BLaER1 (cell line): Measurements from ENCODE around the gene VAMP5.

Source experiments
- H3K27ac ChIP-seq: shearing (Covaris generic); formaldehyde crosslinking; 2 replicates; pipeline ENCODE4 v1.8.1; 2022
- H3K27me3 ChIP-seq: shearing (Covaris generic); formaldehyde crosslinking; 2 replicates; pipeline ENCODE4 v1.8.1; 2022
- H3K36me3 ChIP-seq: shearing (Covaris generic); formaldehyde crosslinking; 2 replicates; pipeline ENCODE4 v1.8.1; 2022
- H3K4me1 ChIP-seq: shearing (Covaris generic); formaldehyde crosslinking; 2 replicates; pipeline ENCODE4 v1.8.1; 2022
- H3K4me2 ChIP-seq: shearing (Covaris generic); formaldehyde crosslinking; 2 replicates; pipeline ENCODE4 v1.8.1; 2022
- H3K4me3 ChIP-seq: shearing (Covaris generic); formaldehyde crosslinking; 2 replicates; pipeline ENCODE4 v1.8.1; 2022
- H3K9ac ChIP-seq: shearing (Covaris generic); formaldehyde crosslinking; 2 replicates; pipeline ENCODE4 v1.8.1; 2022
- H3K9me3 ChIP-seq: shearing (Covaris generic); formaldehyde crosslinking; 2 replicates; pipeline ENCODE4 v1.8.1; 2022
- H4K20me1 ChIP-seq: shearing (Covaris generic); formaldehyde crosslinking; 2 replicates; pipeline ENCODE4 v1.8.1; 2022
- Cebpa-rat ChIP-seq: shearing (Covaris generic); IDR thresholded peaks from 2 replicates; pipeline ENCODE4 v1.8.1; 2022

VAMP5 gene

DNA sequence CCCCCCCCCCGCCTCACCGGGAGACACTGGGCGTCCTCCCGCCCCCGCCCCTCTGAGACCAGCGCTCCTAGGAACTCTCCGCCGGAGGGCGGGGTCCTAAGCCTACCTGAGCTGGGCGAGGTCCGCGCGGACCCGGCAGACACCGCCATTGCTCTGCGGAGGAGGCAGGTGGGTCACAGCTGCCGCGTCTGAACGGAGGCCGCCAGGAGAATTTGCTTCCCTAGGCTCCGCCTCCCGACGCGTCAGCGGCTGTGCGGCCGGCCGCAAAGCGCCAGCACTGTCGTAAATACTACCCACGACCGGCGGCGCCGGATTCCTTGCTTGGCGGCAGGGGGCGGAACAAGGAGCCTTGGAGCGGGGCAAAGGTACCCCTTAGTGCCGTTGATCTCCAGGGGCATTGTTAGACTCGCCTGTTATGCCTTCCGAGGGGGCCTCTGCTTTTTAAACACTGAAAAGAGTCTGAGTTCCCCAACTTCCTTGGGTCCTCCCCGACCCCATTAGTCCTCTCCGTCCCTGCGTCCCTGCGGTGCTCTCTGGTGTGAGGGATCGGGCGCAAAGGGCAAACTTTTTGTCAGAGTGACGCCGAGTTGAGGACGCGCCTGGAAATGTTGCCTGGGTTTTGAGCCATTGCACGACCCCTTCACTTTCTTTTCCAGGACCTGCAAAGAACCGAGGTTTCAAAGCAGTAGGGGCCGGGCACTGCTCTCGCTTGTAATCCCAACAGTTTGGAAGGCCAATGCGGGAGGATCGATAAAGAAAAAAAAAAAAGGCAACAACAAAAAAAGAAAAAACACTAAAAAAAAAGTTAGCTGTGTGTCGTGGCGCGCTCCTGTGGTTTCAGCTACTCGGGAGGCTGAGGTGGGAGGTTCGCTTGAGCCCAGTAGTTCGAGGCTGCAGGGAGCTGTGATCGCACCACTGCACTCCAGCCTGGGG is 22.7 kb upstream of the VAMP5 start, which contains the start of gene GGCX:
Gene GGCX (minus strand): TSS at position 214 of the 933 bp plus-strand sequence. CDS start 65 bp downstream, at position 149.
- Histone ChIP-seq H4K20me1 (peaks cover 37% of the 10 kb centered on the region; the same call in 1 of the 2 replicates), H3K36me3 (peaks cover 33% of the 10 kb centered on the region), H3K9ac (peak within 1 kb of the TSS; percentile 88), H3K9me3 (no peaks in the 10 kb centered on the region), H3K27me3 (no peaks in the 10 kb centered on the region), H3K4me3 (peak within 1 kb of the TSS; percentile 71), H3K4me2 (peak within 1 kb of the TSS; percentile 98), H3K27ac (peak within 1 kb of the TSS; percentile 87), H3K4me1 (peaks cover 38% of the 10 kb centered on the region)
- no peak for TF ChIP-seq Cebpa-rat

DNA sequence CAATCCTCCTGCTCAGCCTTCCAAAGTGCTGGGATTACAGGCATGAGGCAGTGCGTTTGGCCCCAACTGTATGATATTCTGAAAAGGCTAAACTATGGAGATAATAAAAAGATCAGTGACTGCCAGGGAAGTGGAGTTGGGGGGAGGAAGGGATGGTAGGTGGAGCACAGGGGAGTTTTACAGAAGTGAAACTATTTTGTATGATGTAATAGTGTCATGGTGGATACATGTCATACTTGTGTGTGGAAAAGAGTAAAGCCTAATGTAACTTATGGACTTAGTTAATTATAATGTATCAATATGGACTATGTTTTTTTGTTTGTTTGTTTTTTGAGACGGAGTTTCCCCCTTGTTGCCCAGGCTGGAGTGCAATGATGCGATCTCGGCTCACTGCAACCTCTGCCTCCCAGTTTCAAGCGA is 20.1 kb upstream of the VAMP5 start:
- H3K4me2 ChIP-seq, result peak overlapping the region; percentile 50
- no peaks in the 10 kb centered on the region for H3K9me3 ChIP-seq
- peaks cover 8% of the 10 kb centered on the region for H3K36me3 ChIP-seq
- no peaks in the 10 kb centered on the region for H3K27me3 ChIP-seq
- H3K4me1 ChIP-seq, result peaks cover 36% of the 10 kb centered on the region
- H3K9ac ChIP-seq, result no peak overlapping the region
- peaks cover 12% of the 10 kb centered on the region; the same call in 1 of the 2 replicates for H4K20me1 ChIP-seq
- 0 out of 2 replicates have a peak, but pooled peaks have one; percentile 27 for TF ChIP-seq Cebpa-rat
- H3K27ac ChIP-seq, result peak overlapping the region; percentile 35; the same call in 1 of the 2 replicates
- H3K4me3 ChIP-seq, result no peak overlapping the region

DNA sequence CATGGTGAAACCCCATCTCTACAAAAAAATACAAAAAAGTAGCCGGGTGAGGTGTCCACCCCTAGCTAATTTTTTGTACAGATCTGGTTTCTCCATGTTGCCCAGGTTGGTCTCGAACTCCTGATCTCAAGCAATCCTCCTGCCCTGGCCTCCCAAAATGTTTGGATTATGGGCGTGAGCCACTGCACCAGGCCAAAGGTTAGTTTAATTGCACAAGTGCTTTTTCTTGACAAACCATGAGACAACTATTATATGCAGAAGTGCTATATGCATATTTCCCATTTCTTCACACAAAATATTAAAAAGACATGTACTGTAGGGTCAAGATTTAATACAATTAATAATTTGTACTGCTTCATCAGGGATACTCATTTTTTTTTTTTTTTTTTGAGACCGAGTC is 18.0 kb upstream of the VAMP5 start:
- Histone ChIP-seq H3K4me1 (peaks cover 19% of the 10 kb centered on the region), H3K27ac (no peak overlapping the region), H3K4me2 (no peak overlapping the region), H3K9ac (no peak overlapping the region), H4K20me1 (no peaks in the 10 kb centered on the region), H3K36me3 (no peaks in the 10 kb centered on the region), H3K27me3 (no peaks in the 10 kb centered on the region), H3K9me3 (no peaks in the 10 kb centered on the region), H3K4me3 (no peak overlapping the region)
- no peak for TF ChIP-seq Cebpa-rat

DNA sequence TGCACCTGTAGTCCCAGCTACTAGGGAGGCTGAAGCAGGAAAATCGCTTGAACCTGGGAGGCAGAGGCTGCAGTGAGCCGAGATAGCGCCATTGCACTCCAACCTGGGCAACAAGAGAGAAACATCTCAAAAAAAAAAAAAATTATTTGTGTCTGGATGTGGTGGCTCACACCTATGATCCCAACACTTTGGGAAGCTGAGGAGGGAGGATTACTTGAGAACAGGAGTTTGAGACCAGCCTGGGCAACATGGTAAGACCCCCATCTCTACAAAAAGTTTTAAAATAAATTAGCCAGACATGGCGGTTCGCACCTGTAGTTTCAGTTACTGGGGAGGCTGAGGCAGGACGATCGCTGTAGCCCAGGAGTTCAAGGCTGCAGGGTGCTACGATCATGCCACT is 8.5 kb upstream of the VAMP5 start:
- H3K4me3 ChIP-seq, result no peak overlapping the region
- H3K9me3 ChIP-seq, result no peaks in the 10 kb centered on the region
- no peaks in the 10 kb centered on the region for H3K36me3 ChIP-seq
- no peaks in the 10 kb centered on the region for H3K27me3 ChIP-seq
- H3K27ac ChIP-seq, result no peak overlapping the region
- no peak overlapping the region for H3K9ac ChIP-seq
- H3K4me1 ChIP-seq, result peaks cover 49% of the 10 kb centered on the region
- H3K4me2 ChIP-seq, result no peak overlapping the region
- no peaks in the 10 kb centered on the region for H4K20me1 ChIP-seq
- TF ChIP-seq Cebpa-rat, result no peak

DNA sequence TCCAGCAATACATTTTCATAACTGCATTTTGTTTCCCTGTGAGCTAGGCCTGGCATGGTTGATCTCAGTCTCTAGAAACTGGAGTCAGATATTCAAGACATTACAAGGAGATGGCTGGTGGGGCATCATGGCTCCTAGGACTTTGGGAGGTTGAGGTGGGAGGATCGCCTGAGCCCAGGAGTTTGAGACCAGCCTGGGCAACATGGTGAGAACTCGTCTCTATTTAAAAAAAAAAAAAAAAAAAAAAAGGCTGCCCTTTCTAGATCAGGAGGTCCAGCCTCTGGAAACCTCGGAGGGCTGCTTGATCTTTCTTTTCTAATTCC is 7.2 kb upstream of the VAMP5 start:
- Histone ChIP-seq H3K9me3 (no peaks in the 10 kb centered on the region), H3K36me3 (no peaks in the 10 kb centered on the region; the same call in 1 of the 2 replicates), H3K4me2 (peak overlapping the region; percentile 92), H3K4me3 (no peak overlapping the region; the same call in 1 of the 2 replicates), H3K27me3 (no peaks in the 10 kb centered on the region), H3K27ac (peak overlapping the region; percentile 95), H3K4me1 (peaks cover 62% of the 10 kb centered on the region), H3K9ac (peak overlapping the region; percentile 79; the same call in 1 of the 2 replicates), H4K20me1 (no peaks in the 10 kb centered on the region)
- TF ChIP-seq Cebpa-rat, result no peak

DNA sequence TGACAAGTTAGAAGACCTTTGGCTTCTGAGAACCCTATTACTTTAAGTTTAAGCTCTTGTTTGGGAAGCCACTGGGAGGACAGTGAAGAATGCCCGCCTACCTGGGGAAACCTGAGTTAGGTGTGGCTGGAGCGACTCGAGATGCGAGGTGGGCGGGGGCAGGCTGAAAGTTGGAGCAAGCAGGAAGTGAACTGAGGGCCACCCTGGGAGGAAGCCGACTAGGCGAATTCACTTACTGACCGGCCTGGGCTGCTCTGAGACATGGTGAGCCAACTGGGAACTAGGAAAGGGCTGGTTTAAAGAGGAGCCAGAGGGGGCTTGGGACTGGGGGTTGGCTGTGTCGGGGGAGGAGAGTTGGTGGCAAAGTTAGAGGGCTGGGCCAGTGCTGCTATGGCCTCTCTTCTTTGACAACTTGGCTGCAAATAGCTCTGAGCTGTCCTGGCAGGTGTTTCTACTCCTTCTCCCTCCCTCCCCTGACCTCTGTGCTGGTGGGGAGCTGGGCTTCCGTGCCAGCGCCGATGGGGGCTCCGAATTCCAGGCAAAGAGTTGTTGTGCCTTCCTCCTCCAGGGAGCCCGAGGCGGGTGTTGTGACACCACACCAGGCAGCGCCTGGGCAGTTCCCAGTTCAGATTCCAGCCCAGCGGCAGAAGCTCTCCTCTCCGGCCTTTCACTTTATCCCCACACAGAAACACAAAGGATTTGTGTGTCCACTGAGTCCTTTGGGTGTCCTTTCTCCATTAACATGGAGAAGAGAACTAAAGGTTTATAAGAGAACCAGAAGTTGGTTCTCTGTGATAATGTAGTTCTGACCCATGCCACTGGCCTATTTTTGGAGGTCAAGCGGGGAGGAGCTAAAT is 6.6 kb upstream of the VAMP5 start, which contains the start of gene VAMP8:
Gene VAMP8 (plus strand): TSS at position 201 of the 857 bp plus-strand sequence. CDS start 61 bp downstream, at position 262.
- Histone ChIP-seq H3K27ac (peak within 1 kb of the TSS; percentile 95), H3K27me3 (no peaks in the 10 kb centered on the region), H4K20me1 (no peaks in the 10 kb centered on the region), H3K4me3 (peak within 1 kb of the TSS; percentile 53), H3K4me1 (peaks cover 68% of the 10 kb centered on the region), H3K4me2 (peak within 1 kb of the TSS; percentile 92), H3K9ac (peak within 1 kb of the TSS; percentile 79), H3K9me3 (no peaks in the 10 kb centered on the region), H3K36me3 (no peaks in the 10 kb centered on the region; the same call in 1 of the 2 replicates)
- no peak for TF ChIP-seq Cebpa-rat

DNA sequence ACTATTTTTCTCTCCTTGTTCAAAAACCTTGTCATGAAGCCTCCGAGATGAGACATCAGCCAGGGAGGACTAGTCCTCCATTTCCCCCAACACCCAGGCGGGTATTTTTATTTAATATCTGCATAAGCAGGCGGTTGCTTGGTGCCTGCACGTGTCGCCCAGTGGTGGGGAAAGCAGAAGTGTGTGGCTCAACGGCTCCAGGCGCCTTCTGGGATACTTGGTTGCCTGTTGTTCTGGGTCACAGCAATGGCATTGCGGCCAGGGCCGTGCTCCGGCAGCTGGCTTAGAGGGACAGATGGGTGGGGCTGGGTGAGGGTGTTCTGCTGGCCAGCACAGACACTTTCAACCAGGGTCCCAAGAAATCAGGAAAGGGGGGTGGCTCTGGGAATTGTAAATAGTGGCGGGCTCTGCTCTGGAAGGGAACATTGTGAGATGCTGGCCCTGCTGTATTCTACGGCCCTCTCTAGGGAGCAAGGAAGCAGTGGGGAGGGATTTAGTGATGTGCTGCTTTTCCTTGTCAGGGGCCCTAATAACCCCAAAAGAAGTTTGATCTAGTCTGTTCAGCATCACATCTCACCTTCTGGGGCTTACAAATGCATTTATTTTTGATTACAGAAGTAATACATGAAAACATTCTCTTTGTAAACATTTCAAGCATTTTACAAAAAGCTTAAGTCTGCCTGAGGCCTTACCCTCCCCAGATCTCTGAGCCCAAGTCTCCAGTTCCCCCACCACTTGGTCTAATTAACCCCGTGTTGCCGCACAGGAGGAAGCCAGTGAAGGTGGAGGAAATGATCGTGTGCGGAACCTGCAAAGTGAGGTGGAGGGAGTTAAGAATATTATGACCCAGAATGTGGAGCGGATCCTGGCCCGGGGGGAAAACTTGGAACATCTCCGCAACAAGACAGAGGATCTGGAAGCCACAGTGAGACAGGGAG is 5.7 kb upstream of the VAMP5 start:
- no peaks in the 10 kb centered on the region for H3K9me3 ChIP-seq
- no peaks in the 10 kb centered on the region for H4K20me1 ChIP-seq
- H3K4me3 ChIP-seq, result peak overlapping the region; percentile 53
- H3K9ac ChIP-seq, result peak overlapping the region; percentile 79
- H3K4me1 ChIP-seq, result peaks cover 77% of the 10 kb centered on the region
- no peaks in the 10 kb centered on the region for H3K27me3 ChIP-seq
- H3K27ac ChIP-seq, result peak overlapping the region; percentile 95
- no peak for TF ChIP-seq Cebpa-rat
- H3K36me3 ChIP-seq, result no peaks in the 10 kb centered on the region; the same call in 1 of the 2 replicates
- H3K4me2 ChIP-seq, result peak overlapping the region; percentile 92

DNA sequence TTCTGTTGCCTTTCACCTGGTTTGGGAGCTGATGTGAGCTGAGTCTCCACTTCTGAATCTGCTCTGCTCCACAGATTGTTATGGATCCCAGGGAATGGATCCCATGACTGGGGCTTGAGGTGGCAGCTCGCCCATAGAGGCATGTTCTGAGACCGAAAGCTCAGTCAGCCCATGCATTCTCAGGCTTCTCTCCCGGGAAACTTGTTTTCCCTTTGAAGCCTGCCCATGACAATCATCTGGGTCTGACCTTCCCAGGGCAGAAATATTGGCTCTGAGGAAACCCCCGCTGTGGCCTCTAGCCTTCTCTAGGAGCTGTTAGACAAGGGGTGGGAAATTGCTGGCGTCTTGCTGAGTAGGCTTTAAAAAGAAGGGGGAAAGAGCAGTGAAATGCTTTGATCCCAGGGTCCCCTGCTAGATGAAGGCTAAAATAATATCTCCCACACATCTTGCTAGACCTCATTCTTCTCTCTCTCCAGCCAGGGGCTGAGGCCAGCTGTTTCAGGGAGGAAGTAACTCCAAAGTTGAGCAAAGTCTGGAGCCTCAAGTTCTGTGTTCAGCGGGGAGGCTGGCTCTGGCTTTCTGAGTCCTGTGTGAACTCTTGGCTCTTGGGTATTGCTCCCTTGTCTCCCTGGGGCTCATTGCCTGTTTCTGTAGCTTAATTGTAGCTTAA is 4.8 kb upstream of the VAMP5 start:
- Histone ChIP-seq H3K9me3 (no peaks in the 10 kb centered on the region), H3K9ac (peak overlapping the region; percentile 79), H3K4me2 (peak overlapping the region; percentile 92), H3K27me3 (no peaks in the 10 kb centered on the region), H3K27ac (peak overlapping the region; percentile 95), H3K4me3 (peak overlapping the region; percentile 53), H3K4me1 (peaks cover 82% of the 10 kb centered on the region), H4K20me1 (no peaks in the 10 kb centered on the region), H3K36me3 (no peaks in the 10 kb centered on the region; the same call in 1 of the 2 replicates)
- TF ChIP-seq Cebpa-rat, result no peak
